H1 (cell line): ENCODE measurements around the gene TTLL5. TPM values are rescaled to one million over a fixed set of nuclear protein-coding genes. Genes with fewer than 3 reads are reported as not detected.

Source experiments
- CTCF ChIA-PET: fragments of 300-600 bp; sonication (Branson Sonifier 250); formaldehyde crosslinking; loops from one replicate; lab custom pipeline; 2021; ENCODE audit not compliant: partially characterized antibody; lab: Charles Lee
- POLR2A ChIA-PET: fragments of 300-600 bp; sonication (Branson Sonifier 250); formaldehyde crosslinking; loops from one replicate; lab custom pipeline; 2021; ENCODE audit warnings: inconsistent platforms; ENCODE audit not compliant: partially characterized antibody; lab: Charles Lee
- DNase-seq, 2 experiments: peaks; one replicate each; pipeline versions ENCODE4 v3.0.0 to v3.0.0-alpha.2; 2010 to 2022; ENCODE audit warnings: low spot score in 2 of 2, low read depth in 1 of 2, mixed read lengths in 1 of 2
- FAIRE-seq: peaks from 2 replicates; lab custom pipeline; 2011; peaks lifted over from hg19 to GRCh38; lab: Jason Lieb, UNC
- H2AFZ ChIP-seq: 2 replicates; pipeline ENCODE4 v1.8.1; 2012; ENCODE audit warnings: low read length, inconsistent platforms
- H2AK5ac ChIP-seq: 2 replicates; pipeline ENCODE4 v1.6.1; 2013; ENCODE audit warnings: low read depth, low read length
- H2BK120ac ChIP-seq: replicated peaks from 2 replicates; pipeline ENCODE3; 2013; ENCODE audit warnings: low read depth, low read length, inconsistent platforms
- H2BK12ac ChIP-seq: 2 replicates; pipeline ENCODE4 v1.6.1; 2013; ENCODE audit warnings: low read depth, low read length
- H2BK15ac ChIP-seq: 2 replicates; pipeline ENCODE4 v1.6.1; 2013; ENCODE audit warnings: low read length
- H2BK20ac ChIP-seq: 2 replicates; pipeline ENCODE4 v1.6.1; 2013; ENCODE audit warnings: low read length
- H2BK5ac ChIP-seq: 2 replicates; pipeline ENCODE4 v1.6.1; 2013; ENCODE audit warnings: low read depth, low read length
- H3K14ac ChIP-seq: 2 replicates; pipeline ENCODE4 v1.6.1; 2013; ENCODE audit warnings: inconsistent platforms; ENCODE audit not compliant: insufficient read length
- H3K18ac ChIP-seq: 2 replicates; pipeline ENCODE4 v1.6.1; 2013; ENCODE audit warnings: low read length; ENCODE audit errors: extremely low read depth
- H3K23ac ChIP-seq: 2 replicates; pipeline ENCODE4 v1.6.1; 2013; ENCODE audit warnings: inconsistent platforms; ENCODE audit not compliant: insufficient read length
- H3K23me2 ChIP-seq: 2 replicates; pipeline ENCODE4 v1.6.1; 2013; ENCODE audit warnings: low read depth, low read length
- H3K27ac ChIP-seq: 2 replicates; pipeline ENCODE4 v1.6.1; 2011; ENCODE audit warnings: low read depth, low read length, inconsistent platforms
- H3K27me3 ChIP-seq, 4 experiments: replicated peaks in 1 of 4; 1 replicate in 1 of 4; 2 replicates in 3 of 4; pipeline versions ENCODE4 v1.6.1 to v1.8.1; 2011 to 2013; ENCODE audit warnings: low read length in 3 of 4, mild to moderate bottlenecking in 3 of 4, inconsistent platforms in 2 of 4, mixed read lengths in 2 of 4, moderate library complexity in 1 of 4; ENCODE audit not compliant: control insufficient read depth in 3 of 4, insufficient read depth in 3 of 4; ENCODE audit errors: extremely low read depth in 1 of 4
- H3K36me3 ChIP-seq, 4 experiments: 2 replicates each; pipeline versions ENCODE4 v1.6.1 to v1.8.1; 2011 to 2013; ENCODE audit warnings: mild to moderate bottlenecking in 4 of 4, low read length in 3 of 4, moderate library complexity in 2 of 4, control low read depth in 1 of 4, inconsistent platforms in 1 of 4; ENCODE audit not compliant: insufficient read depth in 4 of 4, control insufficient read depth in 2 of 4
- H3K4ac ChIP-seq: replicated peaks from 2 replicates; pipeline ENCODE3; 2013; ENCODE audit warnings: low read length, low read depth, mixed read lengths, inconsistent platforms; ENCODE audit not compliant: insufficient read length
- H3K4me1 ChIP-seq, 4 experiments: replicated peaks in 1 of 4; 1 replicate in 1 of 4; 2 replicates in 3 of 4; pipeline versions ENCODE4 v1.6.1 to v1.8.1; 2011 to 2013; ENCODE audit warnings: low read length in 3 of 4, inconsistent platforms in 2 of 4, mixed read lengths in 1 of 4; ENCODE audit not compliant: insufficient read depth in 4 of 4, control insufficient read depth in 3 of 4
- H3K4me2 ChIP-seq, 2 experiments: 2 replicates each; pipeline versions ENCODE4 v1.6.1 to v1.8.1; 2011 to 2013; ENCODE audit warnings: low read depth in 2 of 2, low read length in 2 of 2, control low read depth in 1 of 2, inconsistent platforms in 1 of 2, mild to moderate bottlenecking in 1 of 2; ENCODE audit not compliant: insufficient read depth in 1 of 2
- H3K4me3 ChIP-seq, 4 experiments: fragments of 200-600, 300-600 bp in 1 of 4; sonication (generic), shearing (Covaris generic), sonication (Bioruptor Twin) in 1 of 4; 2 replicates each; pipeline versions ENCODE4 v1.5.1 to v1.8.1; 2011 to 2016; ENCODE audit warnings: low read length in 4 of 4, low read depth in 3 of 4, control low read depth in 2 of 4, inconsistent platforms in 2 of 4, mild to moderate bottlenecking in 2 of 4, mixed read lengths in 1 of 4, moderate library complexity in 1 of 4; ENCODE audit not compliant: insufficient read depth in 2 of 4; ENCODE audit errors: extremely low read depth in 1 of 4
- H3K56ac ChIP-seq: replicated peaks from 2 replicates; pipeline ENCODE3; 2013; ENCODE audit warnings: low read depth, mild to moderate bottlenecking, mixed read lengths, low read length, inconsistent platforms; ENCODE audit not compliant: insufficient read length
- H3K79me1 ChIP-seq: 2 replicates; pipeline ENCODE4 v1.6.1; 2013; ENCODE audit warnings: low read depth, low read length, control low read depth
- H3K79me2 ChIP-seq, 2 experiments: 2 replicates each; pipeline versions ENCODE4 v1.6.1 to v1.8.1; 2012 to 2013; ENCODE audit warnings: low read length in 2 of 2, mild to moderate bottlenecking in 2 of 2, inconsistent platforms in 1 of 2; ENCODE audit not compliant: insufficient read depth in 2 of 2, control insufficient read depth in 1 of 2
- H3K9ac ChIP-seq, 4 experiments: replicated peaks in 1 of 4; 1 replicate in 1 of 4; 2 replicates in 3 of 4; pipeline versions ENCODE4 v1.6.1 to v1.8.1; 2011 to 2013; ENCODE audit warnings: low read depth in 3 of 4, low read length in 3 of 4, control low read depth in 2 of 4, mild to moderate bottlenecking in 2 of 4, moderate library complexity in 2 of 4, inconsistent platforms in 1 of 4; ENCODE audit errors: extremely low read depth in 1 of 4
- H3K9me3 ChIP-seq, 2 experiments: 2 replicates each; pipeline versions ENCODE4 v1.6.1 to v1.8.1; 2012 to 2013; ENCODE audit warnings: mild to moderate bottlenecking in 2 of 2, moderate library complexity in 2 of 2, control low read depth in 1 of 2, inconsistent platforms in 1 of 2, low read depth in 1 of 2, low read length in 1 of 2, mixed read lengths in 1 of 2; ENCODE audit not compliant: insufficient read depth in 2 of 2
- H4K20me1 ChIP-seq, 2 experiments: replicated peaks in 1 of 2; 2 replicates each; pipeline versions ENCODE3 to v1.8.1; 2011 to 2013; ENCODE audit warnings: inconsistent platforms in 2 of 2, low read length in 2 of 2, mild to moderate bottlenecking in 1 of 2; ENCODE audit not compliant: insufficient read depth in 2 of 2, control insufficient read depth in 1 of 2
- H4K5ac ChIP-seq: 2 replicates; pipeline ENCODE4 v1.6.1; 2013; ENCODE audit warnings: low read length, low read depth, mixed read lengths, inconsistent platforms; ENCODE audit not compliant: insufficient read length
- H4K8ac ChIP-seq: 2 replicates; pipeline ENCODE4 v1.8.0; 2013; ENCODE audit warnings: mild to moderate bottlenecking, moderate library complexity, low read length, inconsistent platforms; ENCODE audit not compliant: insufficient read depth; ENCODE audit errors: extremely low read depth
- H4K91ac ChIP-seq: replicated peaks from 2 replicates; pipeline ENCODE3; 2013; ENCODE audit warnings: low read length, mixed read lengths, inconsistent platforms; ENCODE audit not compliant: insufficient read length
- CREB1 ChIP-seq: IDR thresholded peaks from 2 replicates; pipeline ENCODE4 v1.6.1; 2012; ENCODE audit warnings: inconsistent platforms
- CTCF ChIP-seq, 3 experiments: IDR thresholded peaks; 1 replicate in 2 of 3; 2 replicates in 1 of 3; pipeline versions ENCODE4 v1.5.1 to v1.6.1; 2011; ENCODE audit warnings: low read length in 3 of 3, mild to moderate bottlenecking in 3 of 3, inconsistent platforms in 2 of 3, low read depth in 1 of 3, moderate library complexity in 1 of 3; ENCODE audit not compliant: insufficient read depth in 1 of 3; ENCODE audit errors: control extremely low read depth in 1 of 3
- EGR1 ChIP-seq: IDR thresholded peaks from 2 replicates; pipeline ENCODE4 v1.6.1; 2011; ENCODE audit warnings: low read depth, low read length, borderline replicate concordance
- NRF1 ChIP-seq: IDR thresholded peaks from 2 replicates; pipeline ENCODE4 v1.6.1; 2011; ENCODE audit warnings: mild to moderate bottlenecking, low read depth, low read length, improper control_type of control experiment
- POLR2A ChIP-seq, 2 experiments: IDR thresholded peaks; 1 replicate in 1 of 2; 2 replicates in 1 of 2; pipeline ENCODE4 v1.6.1; 2011; ENCODE audit warnings: low read depth in 2 of 2, low read length in 2 of 2, mild to moderate bottlenecking in 2 of 2; ENCODE audit errors: control extremely low read depth in 1 of 2
- RFX5 ChIP-seq: IDR thresholded peaks from 2 replicates; pipeline ENCODE4 v1.6.1; 2011; ENCODE audit warnings: low read depth, low read length, improper control_type of control experiment, borderline replicate concordance
- RXRA ChIP-seq: IDR thresholded peaks from 2 replicates; pipeline ENCODE4 v1.6.1; 2011; ENCODE audit warnings: low read depth, mild to moderate bottlenecking, low read length, moderate library complexity; ENCODE audit not compliant: insufficient read depth
- SIX5 ChIP-seq: IDR thresholded peaks from 2 replicates; pipeline ENCODE4 v1.6.1; 2011; ENCODE audit warnings: mild to moderate bottlenecking, low read depth, low read length
- SP2 ChIP-seq: IDR thresholded peaks from 2 replicates; pipeline ENCODE4 v1.6.1; 2012; ENCODE audit warnings: mild to moderate bottlenecking, low read length, inconsistent platforms
- YY1 ChIP-seq: IDR thresholded peaks from 2 replicates; pipeline ENCODE4 v1.6.1; 2011; ENCODE audit warnings: low read depth, mild to moderate bottlenecking, low read length
- WGBS, 2 experiments: shearing (Covaris generic) in 1 of 2; methylation state at CpG; one replicate each; pipeline versions ENCODE4 v1.1.6 to v1.1.7; 2013 to 2015; ENCODE audit warnings: low lambda C conversion rate in 2 of 2, mixed read lengths in 2 of 2, inconsistent platforms in 1 of 2, low coverage in 1 of 2, missing lambda C conversion rate in 1 of 2; ENCODE audit not compliant: insufficient replicate concordance in 2 of 2, insufficient coverage in 1 of 2, insufficient read length in 1 of 2; ENCODE audit errors: extremely low coverage in 1 of 2, missing lambda C conversion rate in 1 of 2; 5-methylcytosine and 5-hydroxymethylcytosine counted together
- polyA plus RNA-seq, 7 experiments: library from polyadenylated mRNA; depleted of rRNA in 3 of 7; stranded (reverse) in 5 of 7; unstranded in 2 of 7; fragments of >200 nt in 5 of 7; fragments of 200-250 nt in 2 of 7; gene quantifications; 1 replicate in 5 of 7; 2 replicates in 1 of 7; 4 replicates in 1 of 7; pipeline versions ENCODE4 v1.2.1 to v1.2.3, GENCODE V29; 2011 to 2013; ENCODE audit warnings: missing spikeins in 2 of 7, mixed read lengths in 2 of 7
- total RNA-seq: library from RNA; stranded (reverse); fragmentation: NEBNext Ultra II Directional; extraction: Animal tissue kit (Norgen Biotek cat#: 25700); gene quantifications from 2 replicates; pipeline ENCODE4 v1.2.1, GENCODE V29; 2021
- TF ChIP-seq, protein P1 (sequence below): IDR thresholded peaks from 2 replicates; pipeline ENCODE4 v1.6.1; 2011; ENCODE audit warnings: low read depth, mild to moderate bottlenecking, low read length; ENCODE audit not compliant: insufficient read depth

TTLL5 gene
- total and polyA plus RNA-seq, 2 of the 8 experiments (the other 6 are each of a cell fraction or from before 2014, with no cell fraction given): 16.1 to 45.9 TPM

GRCh38 chr14:76002383-76002782 is 341.3 kb downstream of the TTLL5 start:
- H3K9ac ChIP-seq: no peak overlapping the region
- FAIRE-seq (no peak), DNase-seq (no peak)
- no peak overlapping the region for H3K56ac ChIP-seq
- no peak overlapping the region for H2AFZ ChIP-seq
- no peak overlapping the region for H2BK15ac ChIP-seq
- no peaks in the 10 kb centered on the region for H3K27me3 ChIP-seq
- no peak overlapping the region for H3K4ac ChIP-seq
- H2BK12ac ChIP-seq: no peak overlapping the region
- H4K8ac ChIP-seq: no peak overlapping the region
- no peak overlapping the region for H3K18ac ChIP-seq
- no peak overlapping the region for H2BK120ac ChIP-seq
- 85% methylated on average over 1 of the region's 1 CpG; no CpG with 5 or more reads in 1 of the 2 experiments for WGBS, 2 experiments
- H3K4me2 ChIP-seq: no peak overlapping the region
- H2AK5ac ChIP-seq: no peak overlapping the region
- no peak overlapping the region for H4K5ac ChIP-seq
- no peak overlapping the region for H3K23ac ChIP-seq
- H3K23me2 ChIP-seq: no peaks in the 10 kb centered on the region
- H3K4me3 ChIP-seq: no peak overlapping the region
- H4K20me1 ChIP-seq: peaks cover 0 to 2% of the 10 kb centered on the region in 2 experiments
- H3K4me1 ChIP-seq: no peaks in the 10 kb centered on the region
- no peaks in the 10 kb centered on the region for H3K79me2 ChIP-seq
- no peaks in the 10 kb centered on the region for H3K79me1 ChIP-seq
- peaks cover 0 to 8% (median 4%) of the 10 kb centered on the region in 4 experiments; a peak in 3 of 8 replicates for H3K36me3 ChIP-seq
- ChIA-PET CTCF (interaction anchor here (0.7 to 1.1 kb wide), 2 partner anchors 54 to 292 kb away, joined by 3 to 4 read pairs; no protein-coding TSS in a partner anchor), POLR2A (no interaction called here)
- no peak overlapping the region for H3K14ac ChIP-seq
- H3K9me3 ChIP-seq: no peaks in the 10 kb centered on the region
- H2BK5ac ChIP-seq: no peak overlapping the region
- no peak overlapping the region for H4K91ac ChIP-seq
- H2BK20ac ChIP-seq: no peak overlapping the region
- no peak overlapping the region for H3K27ac ChIP-seq
- TF ChIP-seq EGR1 (no peak), SIX5 (no peak), NRF1 (no peak), SP2 (no peak), RFX5 (no peak), CREB1 (no peak), CTCF (IDR thresholded peaks at IDR 0.05; ENCODE audit: control extremely low read depth in 1 of 3, insufficient read depth in 1 of 3, low read depth in 1 of 3, low read length in 3 of 3) (no peak), RXRA (no peak), YY1 (no peak), POLR2A (IDR thresholded peaks at IDR 0.05; ENCODE audit: control extremely low read depth in 1 of 2, low read depth in 2 of 2, low read length in 2 of 2) (no peak)
- TF ChIP-seq, protein P1, sequence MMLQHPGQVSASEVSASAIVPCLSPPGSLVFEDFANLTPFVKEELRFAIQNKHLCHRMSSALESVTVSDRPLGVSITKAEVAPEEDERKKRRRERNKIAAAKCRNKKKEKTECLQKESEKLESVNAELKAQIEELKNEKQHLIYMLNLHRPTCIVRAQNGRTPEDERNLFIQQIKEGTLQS: no peak
